ENCODE measurements around the gene ADAMTSL1. TPM values are rescaled to one million over a fixed set of nuclear protein-coding genes. Genes with fewer than 3 reads are reported as not detected.

The ADAMTSL1 gene
- total RNA-seq, 1 experiment from 2014 or later = not detected

- no peak for TF ChIP-seq CTCF (IDR thresholded peaks at IDR 0.05 in 2 of 3, conservative IDR thresholded peaks at IDR 0.05 in 1 of 3; ENCODE audit: borderline replicate concordance in 1 of 3, insufficient read depth in 1 of 3, low read depth in 2 of 3, low read length in 2 of 3)
- no peak for TF ChIP-seq ATF3 (IDR thresholded peaks at IDR 0.05)
- TF ChIP-seq REST (IDR thresholded peaks at IDR 0.05; ENCODE audit: low read depth) = no peak
- no peak for TF ChIP-seq RAD21 (IDR thresholded peaks at IDR 0.05; ENCODE audit: low read depth)
- TF ChIP-seq ZNF274 (IDR thresholded peaks at IDR 0.05; ENCODE audit: low read depth, low read length) = no peak
- no peak for TF ChIP-seq POLR2A (IDR thresholded peaks at IDR 0.05; ENCODE audit: borderline replicate concordance, extremely low read depth, insufficient read depth, insufficient read length)
Measured at GRCh38 chr9:18623221-18624079, 149.5 kb downstream of the ADAMTSL1 start (continued).
